Brain microvascular endothelial cell (primary cell): ENCODE data around the gene SPACA5B.
"Not testable (repeated sequence)": the region's sequence is repeated elsewhere in the genome, so short reads cannot be mapped to it uniquely, and the experiment has no call there.

ENCODE experiments used
- DNase-seq: peaks from one replicate; pipeline ENCODE4 v3.0.0-alpha.2; 2020
- H3K27ac ChIP-seq: fragments of 250-450 bp; sonication (Bioruptor Pico); 2 replicates; pipeline ENCODE4 v1.5.1; 2020; ENCODE audit warnings: mild to moderate bottlenecking, moderate library complexity
- H3K27me3 ChIP-seq: fragments of 250-450 bp; sonication (Bioruptor Pico); replicated peaks from 2 replicates; pipeline ENCODE4 v1.5.1; 2020; ENCODE audit warnings: mild to moderate bottlenecking
- H3K36me3 ChIP-seq: fragments of 250-450 bp; sonication (Bioruptor Pico); replicated peaks from 2 replicates; pipeline ENCODE4 v1.5.1; 2020; ENCODE audit warnings: mild to moderate bottlenecking
- H3K4me3 ChIP-seq: 2 replicates; pipeline ENCODE4 v1.5.1; 2011; ENCODE audit warnings: low read depth, mild to moderate bottlenecking, control low read depth, low read length, moderate library complexity
- CTCF ChIP-seq: IDR thresholded peaks from 2 replicates; pipeline ENCODE4 v1.5.1; 2011; ENCODE audit warnings: low read depth, mild to moderate bottlenecking, moderate library complexity, low read length, control low read depth, inconsistent platforms; ENCODE audit errors: missing control alignments
- in situ Hi-C: cut with HindIII; loops from 2 replicates; pipeline ENCODE4 v1.10.0; 2017; ENCODE audit warnings: low sequenced_read_pairs, low pct_ligation_motif_present

The SPACA5B gene

GRCh38 chrX:48154796-48155195 is 24.4 kb downstream of the SPACA5B start:
- Histone ChIP-seq H3K36me3 (no peaks in the 10 kb centered on the region), H3K4me3 (no peak overlapping the region), H3K27me3 (no peaks in the 10 kb centered on the region), H3K27ac (no peak overlapping the region)
- in situ Hi-C loops = no loop called here
- DNase-seq = no peak
- TF ChIP-seq CTCF = no peak

DNA sequence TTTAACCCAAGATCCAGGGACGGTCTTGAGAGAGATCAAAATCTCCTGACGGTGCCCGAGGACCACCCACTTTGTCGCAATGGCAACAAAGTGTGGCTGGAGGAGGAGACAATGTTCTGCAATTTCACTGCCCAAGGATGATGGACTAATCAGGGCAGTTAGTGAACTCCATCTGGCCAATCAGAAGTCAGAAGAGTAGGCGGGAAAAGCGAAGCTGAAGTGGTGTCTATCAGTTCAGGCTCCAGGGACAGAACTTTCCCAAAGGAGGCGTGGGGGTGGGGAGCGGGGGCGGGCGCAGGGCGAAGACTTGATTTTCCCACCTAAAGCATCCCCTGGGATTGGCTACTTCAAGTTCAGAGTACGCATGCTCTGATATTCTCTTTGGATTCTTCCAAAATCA is 25.6 kb downstream of the SPACA5B start:
- in situ Hi-C loops = no loop called here
- TF ChIP-seq CTCF = no peak
- Histone ChIP-seq H3K4me3 (no peak overlapping the region), H3K27me3 (no peaks in the 10 kb centered on the region), H3K36me3 (no peaks in the 10 kb centered on the region), H3K27ac (no peak overlapping the region)
- no peak for DNase-seq

GRCh38 chrX:48165241-48165640 is 34.8 kb downstream of the SPACA5B start:
- no peak for DNase-seq
- in situ Hi-C loops = no loop called here
- Histone ChIP-seq H3K27ac (no peak overlapping the region), H3K36me3 (no peaks in the 10 kb centered on the region), H3K4me3 (no peak overlapping the region), H3K27me3 (no peaks in the 10 kb centered on the region)
- no peak for TF ChIP-seq CTCF

- in situ Hi-C loops, DNase-seq, H3K4me3 ChIP-seq: not testable (repeated sequence)
Measured at GRCh38 chrX:48166322-48166721, 35.9 kb downstream of the SPACA5B start.

GRCh38 chrX:48179691-48180090 is 49.3 kb downstream of the SPACA5B start:
- DNase-seq = no peak
- Histone ChIP-seq H3K36me3 (no peaks in the 10 kb centered on the region), H3K27ac (no peak overlapping the region), H3K4me3 (no peak overlapping the region), H3K27me3 (no peaks in the 10 kb centered on the region)
- no peak for TF ChIP-seq CTCF
- in situ Hi-C loops = no loop called here

More at GRCh38 chrX:48166322-48166721, 35.9 kb downstream of the SPACA5B start:
- not testable (repeated sequence) for H3K27me3 ChIP-seq, H3K27ac ChIP-seq, H3K36me3 ChIP-seq

GRCh38 chrX:48180811-48181210 is 50.4 kb downstream of the SPACA5B start:
- H3K4me3 ChIP-seq = no peak overlapping the region
- H3K27ac ChIP-seq = no peak overlapping the region
- in situ Hi-C loops = no loop called here
- H3K27me3 ChIP-seq = no peaks in the 10 kb centered on the region
- H3K36me3 ChIP-seq = no peaks in the 10 kb centered on the region
- TF ChIP-seq CTCF = no peak
- no peak for DNase-seq

DNA sequence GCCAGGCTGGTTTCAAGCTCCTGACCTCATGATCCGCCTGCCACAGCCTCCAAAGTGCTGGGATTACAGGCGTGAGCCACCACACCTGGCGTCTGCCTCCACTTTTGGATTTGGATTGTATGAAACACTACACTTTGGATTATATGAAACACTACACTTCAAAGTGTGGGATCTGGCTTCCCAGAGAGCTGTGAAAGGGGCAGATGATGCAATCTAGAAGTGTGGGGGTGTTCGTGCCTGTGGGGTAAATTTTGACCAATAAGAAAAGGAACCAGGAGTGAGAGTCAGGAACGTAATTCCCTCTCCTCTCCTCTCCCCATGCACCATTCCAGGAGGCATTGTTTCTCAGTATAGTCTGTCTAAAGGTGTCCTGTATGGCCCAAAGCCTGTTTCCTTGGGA is 51.5 kb downstream of the SPACA5B start:
- in situ Hi-C loops, H3K27ac ChIP-seq, H3K4me3 ChIP-seq, DNase-seq, H3K36me3 ChIP-seq, H3K27me3 ChIP-seq: not testable (repeated sequence)
